Activated T-cell treated with anti-CD3 and anti-CD28 coated beads, Interleukin-2, amount 50 U/mL, for 48 hours (primary cell): ENCODE data around the gene KBTBD7.

Experiments used
- DNase-seq, 2 experiments: peaks; one replicate each; pipeline ENCODE4 v3.0.0-alpha.2; 2020

Gene KBTBD7, protein sequence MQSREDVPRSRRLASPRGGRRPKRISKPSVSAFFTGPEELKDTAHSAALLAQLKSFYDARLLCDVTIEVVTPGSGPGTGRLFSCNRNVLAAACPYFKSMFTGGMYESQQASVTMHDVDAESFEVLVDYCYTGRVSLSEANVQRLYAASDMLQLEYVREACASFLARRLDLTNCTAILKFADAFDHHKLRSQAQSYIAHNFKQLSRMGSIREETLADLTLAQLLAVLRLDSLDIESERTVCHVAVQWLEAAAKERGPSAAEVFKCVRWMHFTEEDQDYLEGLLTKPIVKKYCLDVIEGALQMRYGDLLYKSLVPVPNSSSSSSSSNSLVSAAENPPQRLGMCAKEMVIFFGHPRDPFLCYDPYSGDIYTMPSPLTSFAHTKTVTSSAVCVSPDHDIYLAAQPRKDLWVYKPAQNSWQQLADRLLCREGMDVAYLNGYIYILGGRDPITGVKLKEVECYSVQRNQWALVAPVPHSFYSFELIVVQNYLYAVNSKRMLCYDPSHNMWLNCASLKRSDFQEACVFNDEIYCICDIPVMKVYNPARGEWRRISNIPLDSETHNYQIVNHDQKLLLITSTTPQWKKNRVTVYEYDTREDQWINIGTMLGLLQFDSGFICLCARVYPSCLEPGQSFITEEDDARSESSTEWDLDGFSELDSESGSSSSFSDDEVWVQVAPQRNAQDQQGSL

GRCh38 chr13:41193919-41194824 lies at the start of gene KBTBD7:
Gene KBTBD7, minus strand, starts transcription at chr13:41194569. Its CDS starts 312 bp downstream, at chr13:41194257.
- peak; percentile 96 to 97 for DNase-seq

GRCh38 chr13:41241626-41242025 lies 47.3 kb upstream of the KBTBD7 start:
- DNase-seq: no peak

GRCh38 chr13:41236369-41236768 lies 42.0 kb upstream of the KBTBD7 start:
- no peak for DNase-seq

- no peak for DNase-seq
These were observed 38.5 kb upstream of the KBTBD7 start for GRCh38 chr13:41232578-41233480.

GRCh38 chr13:41231786-41232185 lies 37.4 kb upstream of the KBTBD7 start:
- no peak for DNase-seq

DNA sequence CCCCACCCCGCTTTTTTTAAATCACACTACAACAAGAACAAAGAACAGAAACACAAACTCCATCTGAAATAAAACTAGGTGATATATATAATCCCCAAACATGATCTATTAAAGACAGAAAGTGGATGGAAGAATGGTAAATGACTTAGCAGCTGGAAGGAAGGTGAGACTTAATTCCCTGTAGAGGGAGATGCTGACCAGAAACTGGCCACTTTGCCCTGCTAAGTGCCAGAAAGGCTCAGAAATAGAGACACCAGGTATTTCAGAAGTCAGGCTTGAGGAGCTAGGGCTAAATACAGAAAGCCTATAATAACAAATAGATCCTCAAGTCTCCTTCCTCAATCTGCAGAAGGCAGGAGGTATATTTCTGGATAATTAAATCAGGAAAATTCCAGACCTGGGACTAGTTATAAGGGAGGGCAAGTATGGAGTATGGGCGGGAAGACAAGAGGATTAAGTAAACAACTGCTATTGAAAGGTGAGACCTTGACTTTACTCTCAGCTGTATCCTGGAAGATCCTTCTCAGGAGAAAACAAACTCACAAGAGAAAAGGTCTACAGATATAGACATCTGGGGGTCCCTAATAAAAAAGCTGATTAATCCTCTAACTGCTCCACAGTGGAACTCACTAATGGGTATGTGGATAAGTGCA lies 36.8 kb upstream of the KBTBD7 start:
- DNase-seq: no peak

- no peak for DNase-seq
These were observed 35.0 kb upstream of the KBTBD7 start for GRCh38 chr13:41229356-41229755.

DNA sequence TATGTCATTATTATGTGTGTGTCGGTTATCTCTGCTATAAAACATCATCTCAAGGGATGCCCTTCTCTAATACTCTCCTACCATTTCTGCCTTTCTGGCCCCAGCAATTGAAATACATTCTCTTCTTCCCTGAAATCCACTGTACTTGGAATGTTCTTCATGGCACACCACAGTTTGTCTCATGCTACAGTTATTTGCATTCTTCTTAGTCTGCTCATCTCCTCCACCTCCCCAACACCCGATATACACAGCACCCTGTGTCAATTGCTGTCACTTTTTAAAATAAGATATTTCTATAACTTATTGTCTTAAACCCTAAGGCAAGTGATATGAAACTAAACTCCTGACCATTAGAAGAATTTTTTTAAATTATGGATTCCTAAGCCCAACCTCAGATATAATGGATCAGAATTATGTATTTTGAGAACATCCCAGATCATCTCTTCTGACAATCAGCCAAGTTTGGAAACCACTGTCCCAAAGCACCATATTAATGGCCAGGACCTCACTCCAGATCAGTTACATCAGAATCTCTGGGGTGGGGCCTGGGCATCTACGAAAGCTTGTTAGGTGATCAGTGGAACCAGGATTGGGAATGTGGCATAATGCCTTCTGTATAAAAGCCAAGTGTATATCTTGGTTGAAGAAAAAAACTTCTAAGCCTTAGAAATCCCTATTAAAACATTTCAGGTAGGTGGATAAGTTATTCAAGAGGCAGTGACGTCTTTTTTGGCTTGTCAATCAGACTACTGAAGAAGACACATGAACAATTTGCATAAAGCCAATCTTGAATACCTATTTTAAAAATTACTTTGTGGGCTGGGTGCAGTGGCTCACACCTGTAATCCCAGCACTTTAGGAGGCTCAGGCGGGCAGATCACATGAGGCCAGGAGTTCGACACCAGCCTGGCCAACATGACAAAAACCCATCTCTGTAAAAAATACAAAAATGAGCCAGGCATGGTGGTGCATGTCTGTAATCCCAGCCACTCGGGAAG lies 30.0 kb upstream of the KBTBD7 start:
- DNase-seq: no peak

DNA sequence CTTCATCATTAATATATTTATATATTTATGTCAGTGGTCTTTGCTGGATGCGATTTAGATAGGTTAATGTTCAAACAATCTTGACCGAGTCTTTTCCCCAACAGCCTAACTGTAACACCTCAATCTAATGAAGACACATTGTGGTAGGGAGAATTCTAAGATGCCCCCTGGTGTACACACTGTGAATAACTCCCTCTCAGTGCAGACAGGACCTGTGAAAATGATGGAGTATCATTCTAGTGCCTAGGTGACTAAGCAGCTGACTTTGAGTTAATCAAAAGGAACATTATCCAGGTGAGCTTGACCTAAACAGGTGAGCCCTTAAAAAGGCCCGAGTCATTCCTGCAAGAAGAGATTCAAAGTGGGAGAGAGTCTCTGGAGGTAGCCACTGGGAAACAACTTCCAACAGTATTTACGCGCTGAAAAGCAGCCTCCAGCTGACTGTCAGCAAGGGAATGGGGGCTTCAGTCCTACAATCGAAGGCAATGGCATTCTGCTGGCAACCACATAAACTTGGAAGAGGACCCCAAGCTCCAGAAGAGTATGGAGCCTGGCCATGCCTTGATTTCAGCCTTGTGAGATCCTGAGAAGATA lies 28.0 kb upstream of the KBTBD7 start:
- DNase-seq: peak; percentile 61 to 65

GRCh38 chr13:41220401-41220800 lies 26.0 kb upstream of the KBTBD7 start:
- no peak for DNase-seq

DNA sequence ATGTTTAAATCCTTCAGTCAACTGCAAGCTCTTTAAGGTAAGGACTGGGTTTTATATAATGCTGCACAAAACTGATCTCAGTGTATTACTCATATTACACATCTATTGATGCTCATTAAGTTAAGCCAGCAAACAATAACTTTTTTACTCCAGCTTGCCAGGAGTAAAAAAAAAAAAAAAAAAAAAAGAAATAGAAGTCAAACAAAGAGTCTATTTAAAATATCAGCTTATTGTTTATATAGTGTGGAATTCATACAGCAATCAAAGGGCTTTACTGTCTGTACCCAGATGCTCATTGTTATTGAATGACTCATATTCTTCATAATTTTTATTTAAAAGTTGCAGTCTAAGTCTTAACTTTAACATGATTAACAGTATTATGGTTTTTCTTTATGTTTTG lies 21.8 kb upstream of the KBTBD7 start:
- DNase-seq: no peak

GRCh38 chr13:41213919-41214318 lies 19.6 kb upstream of the KBTBD7 start:
- no peak for DNase-seq

- no peak for DNase-seq
These were observed 18.9 kb upstream of the KBTBD7 start for GRCh38 chr13:41213316-41213715.

- no peak for DNase-seq
These were observed 18.5 kb upstream of the KBTBD7 start for GRCh38 chr13:41212881-41213280.

GRCh38 chr13:41211062-41211461 lies 16.7 kb upstream of the KBTBD7 start:
- DNase-seq: no peak

DNA sequence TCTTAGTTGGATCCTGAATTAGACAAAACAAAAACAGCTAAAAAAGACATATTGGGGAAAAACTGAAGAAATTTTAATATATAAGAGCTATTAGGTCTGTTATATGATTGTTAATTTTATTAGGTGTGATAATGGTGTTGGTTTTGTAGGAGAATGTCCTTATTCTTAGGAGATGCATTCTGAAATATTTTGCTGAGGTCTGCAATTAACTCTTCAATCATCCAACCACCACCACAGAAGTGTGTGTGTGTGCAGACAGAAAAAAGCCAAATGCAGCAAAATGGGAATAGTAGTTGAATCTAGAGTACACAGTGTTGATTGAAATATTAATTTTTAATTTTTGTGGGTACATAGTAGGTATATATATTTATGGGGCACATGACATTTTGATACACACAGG lies 12.1 kb upstream of the KBTBD7 start:
- DNase-seq: no peak

GRCh38 chr13:41203810-41204209 lies 9.4 kb upstream of the KBTBD7 start:
- DNase-seq: no peak

DNA sequence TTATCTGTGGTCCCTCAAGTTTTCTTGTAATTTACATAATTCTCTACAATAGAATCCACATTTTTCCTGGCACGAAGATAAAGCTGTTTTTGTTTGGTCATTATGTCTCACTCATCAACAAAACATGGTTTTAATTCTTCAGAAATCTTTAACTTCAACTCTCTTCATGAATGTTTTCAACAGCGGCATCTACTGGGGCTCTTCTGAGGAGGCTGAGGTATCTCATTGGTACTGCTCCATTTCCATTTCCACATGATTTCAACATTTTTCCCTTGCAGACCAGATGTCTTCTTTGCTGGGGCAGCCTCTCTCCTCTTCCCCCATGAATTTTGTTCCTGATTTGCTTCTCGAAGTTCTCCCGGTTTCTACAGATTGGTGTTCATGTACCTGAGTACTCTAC lies 5.8 kb upstream of the KBTBD7 start:
- no peak for DNase-seq

DNA sequence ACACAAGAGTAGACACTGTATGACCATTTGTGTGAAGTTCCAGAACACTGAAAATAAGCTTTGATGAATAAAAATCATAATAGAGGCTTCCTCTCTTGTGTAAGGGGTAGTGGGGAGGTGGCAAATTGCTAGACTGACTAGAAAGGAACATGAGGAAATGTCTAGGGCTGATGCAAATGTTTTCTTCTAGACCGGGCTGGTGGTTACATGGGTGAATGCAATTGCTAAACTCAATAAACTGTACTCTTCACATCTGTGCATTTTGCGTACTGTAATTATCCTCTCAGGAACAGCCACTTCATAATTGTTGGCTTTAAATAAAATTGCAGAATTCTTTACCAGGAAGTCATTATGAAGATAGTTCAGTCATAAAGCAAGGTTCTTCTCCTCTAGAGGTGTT lies 5.2 kb upstream of the KBTBD7 start:
- DNase-seq: no peak

GRCh38 chr13:41199079-41199478 lies 4.7 kb upstream of the KBTBD7 start:
- no peak for DNase-seq
